Omental fat pad (tissue), 4 donors: Measurements from ENCODE around the gene MYF6. TPM values are rescaled to one million over a fixed set of nuclear protein-coding genes. Genes with fewer than 3 reads are reported as not detected.
A peak's percentile ranks its signal among the peaks of the same experiment; 100 is the strongest.

ENCODE experiments used
- ATAC-seq: fragments of 150-250 bp; one replicate; pipeline ENCODE4 v1.9.1; 2016; ENCODE audit warnings: mild to moderate bottlenecking, moderate library complexity; ENCODE audit not compliant: low FRiP score
- DNase-seq: peaks from one replicate; pipeline ENCODE4 v3.0.0-alpha.2; 2019; ENCODE audit warnings: low spot score
- total RNA-seq, 4 donors: library from RNA; depleted of rRNA; stranded (reverse); fragments of >200 nt; gene quantifications; one replicate each; pipeline ENCODE4 v1.1.0, GENCODE V29; 2016
- TF ChIP-seq, protein P1 (sequence below), 3 donors: fragments of 450-650 bp; IDR thresholded peaks; one replicate each; pipeline ENCODE4 v1.5.1; 2016 to 2017; ENCODE audit warnings: antibody characterized with exemption in 3 of 3, mild to moderate bottlenecking in 3 of 3, moderate library complexity in 2 of 3

The MYF6 gene
- total RNA-seq, 4 donors from 2014 or later = 0.37 to 0.44 TPM; not detected in 2

DNA sequence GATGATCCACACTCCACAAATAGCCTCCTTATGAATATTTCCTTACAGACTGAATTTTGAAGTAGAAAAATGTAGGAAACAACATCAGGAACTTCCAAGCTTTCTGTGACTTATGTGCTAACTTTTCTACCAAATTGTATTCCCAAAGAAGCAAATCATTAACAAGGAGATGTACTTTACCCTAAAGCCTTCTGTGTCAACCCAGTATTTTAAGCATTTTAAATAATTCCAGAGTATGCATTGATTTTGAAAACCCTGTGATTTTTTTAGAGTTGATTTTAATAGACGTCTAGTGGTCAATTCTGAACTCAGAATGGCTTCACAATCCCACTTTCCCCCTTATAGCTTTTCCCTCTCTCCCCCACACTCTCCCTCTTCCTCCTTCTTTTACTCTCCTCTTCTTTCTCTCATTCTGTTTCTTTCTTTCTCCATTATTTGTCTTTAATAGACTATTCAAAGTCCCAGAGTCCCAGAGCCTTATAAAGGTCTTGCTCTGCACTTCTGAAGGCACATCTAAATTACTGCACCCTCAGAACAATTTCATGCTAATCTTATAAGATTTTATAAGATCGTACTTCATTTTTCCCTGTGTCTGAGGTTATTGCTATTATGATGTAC, 10.1 kb upstream of the MYF6 start:
- no peak for ATAC-seq
- DNase-seq = no peak
- TF ChIP-seq, protein P1, sequence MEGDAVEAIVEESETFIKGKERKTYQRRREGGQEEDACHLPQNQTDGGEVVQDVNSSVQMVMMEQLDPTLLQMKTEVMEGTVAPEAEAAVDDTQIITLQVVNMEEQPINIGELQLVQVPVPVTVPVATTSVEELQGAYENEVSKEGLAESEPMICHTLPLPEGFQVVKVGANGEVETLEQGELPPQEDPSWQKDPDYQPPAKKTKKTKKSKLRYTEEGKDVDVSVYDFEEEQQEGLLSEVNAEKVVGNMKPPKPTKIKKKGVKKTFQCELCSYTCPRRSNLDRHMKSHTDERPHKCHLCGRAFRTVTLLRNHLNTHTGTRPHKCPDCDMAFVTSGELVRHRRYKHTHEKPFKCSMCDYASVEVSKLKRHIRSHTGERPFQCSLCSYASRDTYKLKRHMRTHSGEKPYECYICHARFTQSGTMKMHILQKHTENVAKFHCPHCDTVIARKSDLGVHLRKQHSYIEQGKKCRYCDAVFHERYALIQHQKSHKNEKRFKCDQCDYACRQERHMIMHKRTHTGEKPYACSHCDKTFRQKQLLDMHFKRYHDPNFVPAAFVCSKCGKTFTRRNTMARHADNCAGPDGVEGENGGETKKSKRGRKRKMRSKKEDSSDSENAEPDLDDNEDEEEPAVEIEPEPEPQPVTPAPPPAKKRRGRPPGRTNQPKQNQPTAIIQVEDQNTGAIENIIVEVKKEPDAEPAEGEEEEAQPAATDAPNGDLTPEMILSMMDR (IDR thresholded peaks at IDR 0.05) = no peak

DNA sequence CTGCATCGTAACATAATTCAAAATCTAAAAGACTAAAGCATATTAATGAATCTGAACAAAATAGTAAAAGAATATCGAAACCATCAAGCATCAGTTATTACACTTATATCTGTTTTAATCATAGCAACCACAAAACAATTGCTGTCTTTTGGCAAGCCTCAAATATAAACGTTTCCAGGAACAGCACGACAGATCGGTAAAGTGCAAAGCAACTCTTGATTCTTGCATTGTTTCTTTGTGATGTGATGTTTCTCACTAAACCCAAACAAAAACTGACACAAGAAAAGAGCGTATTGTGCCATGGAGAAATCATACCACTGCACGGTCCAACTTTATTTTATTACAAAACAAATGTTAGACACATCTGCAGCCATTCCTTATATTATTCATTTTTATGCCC, 9.2 kb upstream of the MYF6 start:
- ATAC-seq (no peak), DNase-seq (no peak)
- TF ChIP-seq, protein P1 (IDR thresholded peaks at IDR 0.05) = no peak

DNA sequence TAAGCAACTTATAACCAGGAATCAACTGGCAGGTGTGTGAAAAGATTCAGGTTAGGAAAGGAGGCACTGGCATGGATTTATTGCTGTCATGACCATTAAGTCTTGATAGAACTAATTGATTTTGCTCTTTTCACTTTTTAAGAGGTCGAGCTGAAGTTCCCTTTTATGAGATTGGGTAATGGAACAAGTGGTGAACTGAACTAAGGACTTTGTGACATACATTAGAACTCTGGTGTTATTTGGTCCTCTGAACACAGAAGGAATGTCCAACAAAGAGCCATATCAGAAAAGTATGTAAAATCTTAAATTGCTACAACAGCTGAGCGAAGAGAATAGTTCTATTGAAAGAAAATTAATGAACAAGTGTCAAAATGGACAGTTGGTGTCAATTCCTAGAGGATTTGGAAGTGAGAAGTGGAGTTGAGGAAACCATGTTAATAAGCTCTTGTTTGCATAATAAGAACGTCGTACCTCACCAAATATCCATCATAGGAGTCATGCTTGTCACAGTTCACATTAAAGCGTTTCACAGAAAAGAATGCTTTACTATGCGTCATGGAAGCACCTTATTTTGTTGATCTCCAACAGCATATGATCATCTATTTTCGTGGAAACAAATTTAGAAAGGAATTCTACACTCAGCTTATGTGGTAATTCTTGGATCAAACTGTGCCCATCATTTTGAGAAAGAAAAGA, 8.4 kb upstream of the MYF6 start:
- TF ChIP-seq, protein P1 (IDR thresholded peaks at IDR 0.05) = no peak
- ATAC-seq (no peak), DNase-seq (no peak)

DNA sequence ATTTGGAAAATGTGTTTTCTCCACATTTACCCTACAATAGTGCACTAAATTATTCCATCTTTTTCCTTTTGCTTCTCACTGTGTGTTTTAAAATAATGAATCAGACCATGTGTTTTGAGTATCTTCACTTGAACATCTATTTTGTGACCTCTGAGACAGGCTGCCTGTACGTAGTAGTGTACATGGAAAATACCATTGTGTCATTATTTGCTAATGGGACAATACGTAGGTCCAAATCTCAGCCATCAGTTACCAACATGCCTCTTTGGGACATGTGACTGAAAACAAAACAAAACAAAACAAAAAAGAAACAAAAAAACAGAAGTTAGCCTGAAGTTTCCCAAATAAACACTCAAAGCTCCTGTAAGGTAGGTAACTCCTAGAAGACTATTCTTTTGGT, 7.1 kb upstream of the MYF6 start:
- TF ChIP-seq, protein P1 (IDR thresholded peaks at IDR 0.05) = no peak
- ATAC-seq (no peak), DNase-seq (no peak)

DNA sequence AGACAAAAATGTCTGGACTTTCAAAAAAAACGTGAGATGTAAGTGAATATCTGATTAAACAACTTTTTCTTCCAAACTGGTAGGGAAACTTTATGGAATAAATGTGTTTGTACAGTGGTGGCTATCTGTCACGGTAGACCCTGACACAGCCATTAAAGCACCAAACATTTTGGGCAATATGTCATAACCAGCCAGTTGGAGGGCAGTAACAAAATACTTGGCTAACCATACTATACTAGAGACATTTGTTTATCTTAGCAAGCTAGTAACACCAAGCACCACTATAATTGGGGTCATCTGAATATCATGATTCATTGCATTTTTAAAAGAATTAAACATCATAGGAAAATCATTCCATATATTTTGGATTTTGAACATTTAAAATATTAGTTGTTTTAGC, 6.0 kb upstream of the MYF6 start:
- DNase-seq (no peak), ATAC-seq (no peak)
- TF ChIP-seq, protein P1 (IDR thresholded peaks at IDR 0.05) = no peak

DNA sequence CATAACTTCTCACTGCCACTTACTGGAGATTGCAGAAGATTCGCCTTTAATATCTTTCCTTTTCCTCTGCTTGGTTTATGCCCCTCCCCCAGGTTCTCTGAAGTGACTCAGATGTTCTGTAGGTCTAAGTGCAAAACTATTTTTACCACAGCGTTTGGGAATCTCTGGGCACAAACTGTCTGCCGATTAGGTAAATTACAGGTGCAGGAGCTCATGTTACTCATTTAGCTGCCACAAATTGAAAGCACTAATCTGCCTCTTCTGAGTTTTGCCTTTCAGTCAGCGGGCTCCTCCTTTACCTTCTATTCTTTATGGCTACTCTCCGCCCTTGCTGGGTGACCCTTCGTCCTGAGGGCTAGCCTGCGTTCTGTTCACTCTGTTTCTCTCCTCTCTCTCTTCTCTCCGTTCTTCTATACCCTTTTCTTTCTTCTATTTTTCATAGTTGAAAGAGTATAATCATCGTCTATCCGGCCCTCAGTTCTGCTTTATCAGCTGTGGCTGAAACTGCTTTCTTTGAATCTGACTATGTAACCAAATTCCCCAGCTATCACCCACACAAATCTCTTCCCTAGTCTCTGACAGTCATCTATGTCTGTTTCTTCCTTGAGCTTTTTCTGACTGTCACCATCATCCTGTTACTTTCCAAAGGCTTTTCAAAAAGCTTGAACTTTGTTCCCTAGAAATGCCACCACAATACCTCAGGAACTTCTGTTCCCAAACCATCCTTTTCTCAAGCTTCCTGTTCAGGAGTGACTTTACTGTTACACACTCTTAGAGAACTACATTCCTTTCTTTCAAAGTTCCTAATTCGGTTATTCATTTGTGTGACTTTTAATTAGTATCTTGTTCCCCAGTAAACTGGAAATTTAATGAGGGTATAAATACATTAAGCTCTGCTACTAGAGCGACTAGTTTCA, 4.3 kb upstream of the MYF6 start:
- ATAC-seq (peak; percentile 86), DNase-seq (no peak)
- TF ChIP-seq, protein P1 (IDR thresholded peaks at IDR 0.05) = no peak
